Mesenchymal stem cell (in vitro differentiated cells and primary cell): ENCODE results near the gene GPC4.

Experiments
- DNase-seq: peaks from one replicate; pipeline ENCODE4 v3.0.0-alpha.2; 2013
- H2AFZ ChIP-seq: one replicate; pipeline ENCODE4 v1.6.1; 2013; ENCODE audit warnings: low read depth, mild to moderate bottlenecking, control low read depth, inconsistent platforms, low read length, moderate library complexity
- H2AK5ac ChIP-seq: 2 replicates; pipeline ENCODE4 v1.6.1; 2013; ENCODE audit warnings: low read length, moderate library complexity, mild to moderate bottlenecking, inconsistent platforms; ENCODE audit not compliant: severe bottlenecking
- H2BK120ac ChIP-seq: one replicate; pipeline ENCODE4 v1.6.1; 2013; ENCODE audit warnings: low read depth, mild to moderate bottlenecking, inconsistent platforms, low read length, moderate library complexity
- H2BK12ac ChIP-seq, 2 experiments: one replicate each; pipeline ENCODE4 v1.6.1; 2013; ENCODE audit warnings: inconsistent platforms in 2 of 2, low read length in 2 of 2, mild to moderate bottlenecking in 2 of 2, moderate library complexity in 2 of 2, control low read depth in 1 of 2
- H2BK15ac ChIP-seq: one replicate; pipeline ENCODE4 v1.6.1; 2013; ENCODE audit warnings: mild to moderate bottlenecking, low read depth, inconsistent platforms; ENCODE audit not compliant: poor library complexity, severe bottlenecking
- H2BK5ac ChIP-seq: 2 replicates; pipeline ENCODE4 v1.6.1; 2013; ENCODE audit warnings: low read depth, mild to moderate bottlenecking, low read length, control low read depth, inconsistent platforms; ENCODE audit not compliant: poor library complexity, severe bottlenecking
- H3K14ac ChIP-seq, 2 experiments: one replicate each; pipeline ENCODE4 v1.6.1; 2013; ENCODE audit warnings: inconsistent platforms in 2 of 2, low read length in 2 of 2, control low read depth in 1 of 2, mild to moderate bottlenecking in 1 of 2, moderate library complexity in 1 of 2
- H3K18ac ChIP-seq, 2 experiments: one replicate each; pipeline ENCODE4 v1.6.1; 2013; ENCODE audit warnings: inconsistent platforms in 2 of 2, low read length in 2 of 2, control low read depth in 1 of 2, low read depth in 1 of 2, mild to moderate bottlenecking in 1 of 2
- H3K23ac ChIP-seq, 2 experiments: one replicate each; pipeline ENCODE4 v1.6.1; 2013; ENCODE audit warnings: inconsistent platforms in 2 of 2, low read length in 2 of 2, mild to moderate bottlenecking in 2 of 2, moderate library complexity in 2 of 2, control low read depth in 1 of 2
- H3K27ac ChIP-seq: 2 replicates; pipeline ENCODE4 v1.5.1; 2013; ENCODE audit warnings: mild to moderate bottlenecking, moderate library complexity, low read length, control low read depth, inconsistent platforms; ENCODE audit not compliant: poor library complexity, severe bottlenecking
- H3K27me3 ChIP-seq, 2 experiments: 2 replicates each; pipeline versions ENCODE4 v1.6.1 to v1.7.0; 2013; ENCODE audit warnings: low read length in 2 of 2, mild to moderate bottlenecking in 2 of 2, moderate library complexity in 2 of 2, control low read depth in 1 of 2, inconsistent platforms in 1 of 2; ENCODE audit not compliant: control insufficient read depth in 1 of 2, insufficient read depth in 1 of 2
- H3K36me3 ChIP-seq, 2 experiments: 2 replicates each; pipeline versions ENCODE4 v1.6.1 to v1.7.0; 2013; ENCODE audit warnings: low read length in 2 of 2, control low read depth in 1 of 2, inconsistent platforms in 1 of 2, low read depth in 1 of 2, mild to moderate bottlenecking in 1 of 2; ENCODE audit not compliant: insufficient read depth in 2 of 2, control insufficient read depth in 1 of 2
- H3K4ac ChIP-seq, 2 experiments: one replicate each; pipeline ENCODE4 v1.6.1; 2013; ENCODE audit warnings: inconsistent platforms in 2 of 2, low read length in 2 of 2, mild to moderate bottlenecking in 2 of 2, moderate library complexity in 2 of 2, control low read depth in 1 of 2, low read depth in 1 of 2
- H3K4me1 ChIP-seq: 2 replicates; pipeline ENCODE4 v1.6.1; 2013; ENCODE audit warnings: low read depth, low read length, control low read depth; ENCODE audit not compliant: control insufficient read depth, insufficient read depth
- H3K4me2 ChIP-seq: 2 replicates; pipeline ENCODE4 v1.6.1; 2013; ENCODE audit warnings: low read length, mild to moderate bottlenecking, inconsistent platforms; ENCODE audit not compliant: poor library complexity, severe bottlenecking
- H3K4me3 ChIP-seq, 2 experiments: 2 replicates each; pipeline versions ENCODE4 v1.5.1 to v1.7.0; 2013; ENCODE audit warnings: low read length in 2 of 2, mild to moderate bottlenecking in 2 of 2, control low read depth in 1 of 2, low read depth in 1 of 2; ENCODE audit not compliant: insufficient read depth in 1 of 2
- H3K79me1 ChIP-seq: replicated peaks from 2 replicates; pipeline ENCODE4 v1.6.1; 2013; ENCODE audit warnings: mild to moderate bottlenecking, control low read depth, low read length, inconsistent platforms; ENCODE audit not compliant: poor library complexity, severe bottlenecking
- H3K9ac ChIP-seq: 2 replicates; pipeline ENCODE4 v1.7.0; 2013; ENCODE audit warnings: mild to moderate bottlenecking, low read length, moderate library complexity
- H3K9me3 ChIP-seq: 2 replicates; pipeline ENCODE4 v1.7.0; 2013; ENCODE audit warnings: mild to moderate bottlenecking, low read length; ENCODE audit not compliant: control insufficient read depth
- H4K8ac ChIP-seq: one replicate; pipeline ENCODE4 v1.6.1; 2013; ENCODE audit warnings: inconsistent platforms, mild to moderate bottlenecking, low read length, moderate library complexity
- H4K91ac ChIP-seq: one replicate; pipeline ENCODE4 v1.6.1; 2013; ENCODE audit warnings: mild to moderate bottlenecking, low read length, inconsistent platforms
- WGBS: methylation state at CpG from one replicate; pipeline ENCODE4 v1.1.7; 2013; ENCODE audit warnings: mixed read lengths; 5-methylcytosine and 5-hydroxymethylcytosine counted together

Gene GPC4

DNA sequence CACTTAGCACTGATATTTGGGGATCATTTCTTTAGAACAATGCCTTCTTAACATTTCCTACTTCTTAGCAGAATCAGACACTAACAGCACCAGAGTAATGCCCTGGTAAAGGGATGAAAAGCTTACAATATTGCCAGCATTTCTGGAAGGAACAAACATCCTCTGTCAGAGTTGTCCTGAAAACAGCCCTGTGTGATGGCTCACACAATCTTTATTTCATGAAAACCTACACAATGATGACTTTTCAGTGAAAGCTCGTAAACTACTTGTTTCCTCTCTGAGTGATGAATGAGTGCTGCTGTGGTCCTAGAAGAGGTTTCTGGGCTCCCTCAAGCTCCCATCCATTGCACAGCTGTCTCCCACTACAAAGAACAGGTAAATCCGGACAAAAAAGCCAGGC, 52.8 kb downstream of the GPC4 start:
- no peak overlapping the region for H2AFZ ChIP-seq
- no peaks in the 10 kb centered on the region for H3K4me1 ChIP-seq
- H3K27me3 ChIP-seq, result no peaks in the 10 kb centered on the region
- H2AK5ac ChIP-seq, result no peak overlapping the region
- no peak overlapping the region for H2BK12ac ChIP-seq
- no peaks in the 10 kb centered on the region for H3K36me3 ChIP-seq
- no peak overlapping the region for H3K18ac ChIP-seq
- H3K14ac ChIP-seq, result no peak overlapping the region
- H2BK120ac ChIP-seq, result no peak overlapping the region
- H4K91ac ChIP-seq, result no peak overlapping the region
- H3K9me3 ChIP-seq, result no peaks in the 10 kb centered on the region
- no peak for DNase-seq
- H3K23ac ChIP-seq, result no peak overlapping the region
- peaks cover 5% of the 10 kb centered on the region for H3K79me1 ChIP-seq
- H3K9ac ChIP-seq, result no peak overlapping the region
- 71% methylated on average over 1 of the region's 2 CpGs for WGBS
- no peak overlapping the region for H2BK5ac ChIP-seq
- H3K4ac ChIP-seq, result no peak overlapping the region
- H3K27ac ChIP-seq, result no peak overlapping the region
- no peak overlapping the region for H2BK15ac ChIP-seq
- no peak overlapping the region for H3K4me3 ChIP-seq
- no peak overlapping the region for H3K4me2 ChIP-seq
- H4K8ac ChIP-seq, result no peak overlapping the region

DNA sequence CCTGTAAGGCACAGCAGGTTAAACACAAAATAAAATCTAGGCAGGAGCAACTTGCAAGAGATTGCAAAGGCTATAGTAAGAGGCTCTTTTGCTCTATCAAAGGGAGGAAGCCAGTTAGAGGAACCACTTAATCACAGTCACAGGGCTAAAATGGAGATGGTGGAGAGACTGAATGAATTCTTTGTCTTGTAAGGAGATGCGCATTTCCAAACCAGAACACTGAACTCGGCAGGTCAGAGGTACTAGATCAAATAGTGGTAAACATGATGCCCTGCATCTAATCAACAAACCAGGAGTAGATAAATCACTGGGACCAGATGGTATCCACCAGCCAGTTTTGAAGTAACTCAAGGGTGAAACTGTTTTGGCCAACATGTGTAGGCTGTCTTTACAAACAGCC, 55.8 kb downstream of the GPC4 start:
- H3K4me1 ChIP-seq, result no peaks in the 10 kb centered on the region
- H2AFZ ChIP-seq, result no peak overlapping the region
- no peak overlapping the region for H3K27ac ChIP-seq

DNA sequence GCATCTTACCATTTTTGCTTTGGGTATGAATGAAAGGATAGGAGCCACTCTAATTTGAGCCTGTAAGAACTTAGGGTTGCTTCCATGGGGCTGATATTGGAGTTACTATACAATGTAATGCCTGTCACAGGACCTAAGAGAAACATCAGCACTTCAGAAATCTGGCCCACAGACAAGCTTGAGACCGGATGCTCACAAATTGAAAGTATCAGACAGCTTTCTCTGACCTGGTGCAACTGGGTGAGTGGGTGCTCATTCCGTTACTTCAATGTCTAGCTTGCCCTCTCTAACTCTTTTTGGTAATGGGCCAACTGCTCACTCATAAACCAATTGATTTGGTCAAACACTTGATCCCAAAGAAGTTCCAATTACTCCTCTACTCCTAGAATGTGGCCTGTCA, 62.1 kb downstream of the GPC4 start:
- no peaks in the 10 kb centered on the region for H3K4me1 ChIP-seq
- no peak overlapping the region for H2AFZ ChIP-seq
- H3K36me3 ChIP-seq, result peaks cover 0 to 5% of the 10 kb centered on the region in 2 experiments
- no peak overlapping the region for H2BK5ac ChIP-seq
- H2BK15ac ChIP-seq, result no peak overlapping the region
- H3K9me3 ChIP-seq, result no peaks in the 10 kb centered on the region
- H4K8ac ChIP-seq, result no peak overlapping the region
- WGBS, result 94% methylated on average over 1 of the region's 2 CpGs
- no peak overlapping the region for H3K9ac ChIP-seq
- H2BK120ac ChIP-seq, result no peak overlapping the region
- H3K18ac ChIP-seq, result no peak overlapping the region
- H3K27ac ChIP-seq, result no peak overlapping the region
- H3K4ac ChIP-seq, result no peak overlapping the region
- DNase-seq, result no peak
- H3K4me3 ChIP-seq, result no peak overlapping the region
- H3K27me3 ChIP-seq, result peaks cover 0 to 3% of the 10 kb centered on the region in 2 experiments
- no peak overlapping the region for H2AK5ac ChIP-seq
- H3K23ac ChIP-seq, result no peak overlapping the region
- H4K91ac ChIP-seq, result no peak overlapping the region
- no peak overlapping the region for H3K14ac ChIP-seq
- H3K4me2 ChIP-seq, result no peak overlapping the region
- peaks cover 6% of the 10 kb centered on the region for H3K79me1 ChIP-seq
- no peak overlapping the region for H2BK12ac ChIP-seq

More for the DNA sequence above, 55.8 kb downstream of the GPC4 start:
- peaks cover 6% of the 10 kb centered on the region for H3K79me1 ChIP-seq
- H3K23ac ChIP-seq, result no peak overlapping the region
- H3K9me3 ChIP-seq, result no peaks in the 10 kb centered on the region
- DNase-seq, result no peak
- no peak overlapping the region for H4K91ac ChIP-seq
- no peak overlapping the region for H3K4ac ChIP-seq
- peaks cover 0 to 5% of the 10 kb centered on the region in 2 experiments for H3K36me3 ChIP-seq
- WGBS, result no CpG with 5 or more reads among the region's 2 CpGs
- no peak overlapping the region for H4K8ac ChIP-seq
- no peak overlapping the region for H3K4me3 ChIP-seq
- no peak overlapping the region for H2BK12ac ChIP-seq
- no peak overlapping the region for H2BK15ac ChIP-seq
- no peak overlapping the region for H2BK5ac ChIP-seq
- H3K4me2 ChIP-seq, result no peak overlapping the region
- no peak overlapping the region for H3K14ac ChIP-seq
- H2BK120ac ChIP-seq, result no peak overlapping the region
- H3K27me3 ChIP-seq, result no peaks in the 10 kb centered on the region
- H3K9ac ChIP-seq, result no peak overlapping the region
- no peak overlapping the region for H2AK5ac ChIP-seq
- no peak overlapping the region for H3K18ac ChIP-seq

DNA sequence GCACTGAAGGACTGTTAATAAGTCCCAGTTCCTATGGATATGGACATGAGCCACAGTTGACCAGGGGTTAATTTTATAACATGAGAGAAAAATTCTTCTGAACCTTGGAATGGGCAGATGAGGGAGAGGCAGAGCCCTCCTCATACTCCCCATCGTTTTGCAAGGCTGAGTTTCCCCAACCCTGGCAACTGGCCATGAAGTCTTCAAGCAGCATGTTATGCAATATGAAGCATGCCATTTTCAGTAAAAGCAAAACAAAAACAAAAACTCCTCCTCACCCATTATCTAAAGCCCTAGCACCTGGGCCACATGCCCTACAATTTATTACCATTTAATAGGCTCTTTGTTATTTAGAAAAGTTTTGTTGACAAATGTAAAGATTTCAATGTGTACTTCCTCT, 64.5 kb downstream of the GPC4 start:
- H2BK15ac ChIP-seq, result no peak overlapping the region
- no peak overlapping the region for H3K23ac ChIP-seq
- 0% methylated on average over 1 of the region's 1 CpG for WGBS
- no peak overlapping the region for H2AFZ ChIP-seq
- H3K4ac ChIP-seq, result no peak overlapping the region
- peaks cover 0 to 3% of the 10 kb centered on the region in 2 experiments for H3K36me3 ChIP-seq
- no peak overlapping the region for H2BK12ac ChIP-seq
- no peak overlapping the region for H3K18ac ChIP-seq
- H3K14ac ChIP-seq, result no peak overlapping the region
- peak; percentile 30 for DNase-seq
- H2BK5ac ChIP-seq, result no peak overlapping the region
- peaks cover 0 to 3% of the 10 kb centered on the region in 2 experiments for H3K27me3 ChIP-seq
- H4K91ac ChIP-seq, result no peak overlapping the region
- H4K8ac ChIP-seq, result no peak overlapping the region
- no peak overlapping the region for H2BK120ac ChIP-seq
- H3K4me2 ChIP-seq, result no peak overlapping the region
- H3K9ac ChIP-seq, result no peak overlapping the region
- no peaks in the 10 kb centered on the region for H3K4me1 ChIP-seq
- peaks cover 8% of the 10 kb centered on the region for H3K79me1 ChIP-seq
- no peak overlapping the region for H3K4me3 ChIP-seq
- no peak overlapping the region for H2AK5ac ChIP-seq
- no peak overlapping the region for H3K27ac ChIP-seq
- no peaks in the 10 kb centered on the region for H3K9me3 ChIP-seq
